H1 (cell line): ENCODE measurements around the gene GREB1. TPM values are rescaled to one million over a fixed set of nuclear protein-coding genes. Genes with fewer than 3 reads are reported as not detected.

ENCODE experiments used
- BACH1 ChIP-seq: IDR thresholded peaks from 2 replicates; pipeline ENCODE4 v1.6.1; 2012; ENCODE audit warnings: low read length, improper control_type of control experiment
- BCL11A ChIP-seq, 2 experiments: IDR thresholded peaks; one replicate each; pipeline ENCODE4 v1.6.1; 2011; ENCODE audit warnings: low read depth in 2 of 2, low read length in 2 of 2, mild to moderate bottlenecking in 2 of 2
- GTF2F1 ChIP-seq: IDR thresholded peaks from 2 replicates; pipeline ENCODE4 v1.6.1; 2012; ENCODE audit warnings: low read depth, low read length, improper control_type of control experiment, borderline replicate concordance
- SP1 ChIP-seq: IDR thresholded peaks from 2 replicates; pipeline ENCODE4 v1.6.1; 2011; ENCODE audit warnings: low read depth, low read length
- polyA plus RNA-seq, 7 experiments: library from polyadenylated mRNA; depleted of rRNA in 3 of 7; stranded (reverse) in 5 of 7; unstranded in 2 of 7; fragments of >200 nt in 5 of 7; fragments of 200-250 nt in 2 of 7; gene quantifications; 1 replicate in 5 of 7; 2 replicates in 1 of 7; 4 replicates in 1 of 7; pipeline versions ENCODE4 v1.2.1 to v1.2.3, GENCODE V29; 2011 to 2013; ENCODE audit warnings: missing spikeins in 2 of 7, mixed read lengths in 2 of 7
- total RNA-seq: library from RNA; stranded (reverse); fragmentation: NEBNext Ultra II Directional; extraction: Animal tissue kit (Norgen Biotek cat#: 25700); gene quantifications from 2 replicates; pipeline ENCODE4 v1.2.1, GENCODE V29; 2021

Gene GREB1
- total and polyA plus RNA-seq, 2 of the 8 experiments (the other 6 are each of a cell fraction or from before 2014, with no cell fraction given): 7.9 to 43.4 TPM

- TF ChIP-seq SP1 (no peak), BCL11A (IDR thresholded peaks at IDR 0.05; ENCODE audit: low read depth in 2 of 2, low read length in 2 of 2) (no peak), GTF2F1 (no peak), BACH1 (no peak)
Observed at GRCh38 chr2:11503354-11503927, 30.4 kb upstream of the GREB1 start (continued).
